Measurements from ENCODE around the gene EYA2.

EYA2 gene

GRCh38 chr20:47054945-47055344, 160.3 kb downstream of the EYA2 start:
- H3K4me3 ChIP-seq, result no peak overlapping the region
- H3K4me1 ChIP-seq, result peaks cover 8% of the 10 kb centered on the region
- no peak overlapping the region for H3K9ac ChIP-seq
- no peak overlapping the region for H3K4me2 ChIP-seq
- no peaks in the 10 kb centered on the region for H3K27me3 ChIP-seq
- no peaks in the 10 kb centered on the region for H3K36me3 ChIP-seq
- H3K9me3 ChIP-seq, result no peaks in the 10 kb centered on the region
- no peak overlapping the region for H3K27ac ChIP-seq
- no peaks in the 10 kb centered on the region for H4K20me1 ChIP-seq
- no peak for TF ChIP-seq Cebpa-rat (IDR thresholded peaks at IDR 0.05)

DNA sequence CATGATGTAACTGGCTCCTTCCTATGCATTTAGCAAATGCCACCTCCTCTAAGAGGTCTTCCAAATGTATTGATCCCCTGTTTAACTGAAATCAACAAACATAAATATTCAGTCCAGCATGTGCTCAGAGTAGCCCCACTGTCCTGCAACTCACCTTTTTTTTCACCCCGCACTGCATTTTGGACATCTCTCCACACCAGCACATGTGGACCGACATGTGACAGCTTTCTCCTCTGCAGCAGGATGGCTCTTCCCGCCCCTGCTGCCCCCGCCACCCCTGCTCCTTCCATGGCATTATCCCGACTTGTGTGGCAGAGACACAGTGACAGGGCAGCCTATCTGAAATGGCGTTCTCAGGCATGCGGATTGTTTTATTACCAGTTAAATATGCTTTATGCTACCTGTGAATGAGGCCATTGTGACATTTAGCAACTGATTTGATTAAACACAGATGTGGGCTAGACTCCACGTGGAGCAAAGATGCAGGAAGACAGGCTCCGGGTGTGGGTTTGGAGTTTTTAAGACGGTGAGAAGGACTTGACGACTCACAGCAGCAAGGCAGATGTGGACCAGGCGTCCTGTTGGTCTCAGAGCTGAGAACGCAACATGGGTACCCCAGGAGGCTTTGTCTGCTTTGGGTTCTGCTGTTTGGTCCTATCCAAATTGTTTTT, 161.2 kb downstream of the EYA2 start:
- Histone ChIP-seq H3K9ac (no peak overlapping the region), H3K9me3 (no peaks in the 10 kb centered on the region), H3K4me2 (no peak overlapping the region), H3K27me3 (no peaks in the 10 kb centered on the region), H3K27ac (no peak overlapping the region), H4K20me1 (no peaks in the 10 kb centered on the region), H3K4me3 (no peak overlapping the region), H3K4me1 (peaks cover 2% of the 10 kb centered on the region), H3K36me3 (no peaks in the 10 kb centered on the region)
- TF ChIP-seq Cebpa-rat (IDR thresholded peaks at IDR 0.05), result no peak

DNA sequence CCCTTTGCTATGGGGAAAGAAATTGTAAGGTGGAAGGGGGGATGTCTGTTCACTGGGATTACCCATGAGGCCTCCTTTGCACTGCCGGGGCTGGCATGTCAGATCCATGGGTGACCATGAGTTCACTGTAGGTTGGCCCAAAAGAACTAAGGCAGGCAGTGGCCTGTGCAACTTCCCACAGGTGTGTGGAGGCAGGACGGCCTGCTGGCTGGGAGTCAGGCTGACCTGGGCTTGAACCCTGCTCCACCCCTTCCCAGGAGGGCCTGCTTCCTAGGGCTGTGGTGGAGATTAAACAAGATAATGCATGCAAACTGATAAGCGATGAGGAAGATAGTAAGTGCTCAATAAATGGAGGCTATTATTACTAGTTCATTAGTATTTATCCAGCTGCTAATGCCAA, 163.0 kb downstream of the EYA2 start:
- Histone ChIP-seq H3K36me3 (no peaks in the 10 kb centered on the region), H3K27ac (no peak overlapping the region), H3K9me3 (no peaks in the 10 kb centered on the region), H3K4me1 (no peaks in the 10 kb centered on the region), H3K4me2 (no peak overlapping the region), H3K4me3 (no peak overlapping the region), H4K20me1 (no peaks in the 10 kb centered on the region), H3K27me3 (no peaks in the 10 kb centered on the region), H3K9ac (no peak overlapping the region)
- no peak for TF ChIP-seq Cebpa-rat (IDR thresholded peaks at IDR 0.05)

GRCh38 chr20:47058236-47058635, 163.6 kb downstream of the EYA2 start:
- H3K27me3 ChIP-seq, result no peaks in the 10 kb centered on the region
- no peaks in the 10 kb centered on the region for H3K9me3 ChIP-seq
- H3K27ac ChIP-seq, result no peak overlapping the region
- H3K4me1 ChIP-seq, result no peaks in the 10 kb centered on the region
- H3K4me3 ChIP-seq, result no peak overlapping the region
- H3K36me3 ChIP-seq, result no peaks in the 10 kb centered on the region
- H3K4me2 ChIP-seq, result no peak overlapping the region
- H4K20me1 ChIP-seq, result no peaks in the 10 kb centered on the region
- TF ChIP-seq Cebpa-rat (IDR thresholded peaks at IDR 0.05), result no peak
- H3K9ac ChIP-seq, result no peak overlapping the region

GRCh38 chr20:47059536-47059935, 164.9 kb downstream of the EYA2 start:
- no peak for TF ChIP-seq Cebpa-rat (IDR thresholded peaks at IDR 0.05)
- H3K27me3 ChIP-seq, result no peaks in the 10 kb centered on the region
- no peak overlapping the region for H3K4me3 ChIP-seq
- no peak overlapping the region for H3K4me2 ChIP-seq
- H3K36me3 ChIP-seq, result no peaks in the 10 kb centered on the region
- H3K9me3 ChIP-seq, result peaks cover 5% of the 10 kb centered on the region
- no peaks in the 10 kb centered on the region for H3K4me1 ChIP-seq
- no peak overlapping the region for H3K27ac ChIP-seq
- no peak overlapping the region for H3K9ac ChIP-seq
- H4K20me1 ChIP-seq, result no peaks in the 10 kb centered on the region

GRCh38 chr20:47061549-47061948, 166.9 kb downstream of the EYA2 start:
- no peak overlapping the region for H3K27ac ChIP-seq
- TF ChIP-seq Cebpa-rat (IDR thresholded peaks at IDR 0.05), result no peak
- H4K20me1 ChIP-seq, result no peaks in the 10 kb centered on the region
- H3K4me2 ChIP-seq, result no peak overlapping the region
- peaks cover 20% of the 10 kb centered on the region for H3K9me3 ChIP-seq
- no peaks in the 10 kb centered on the region for H3K36me3 ChIP-seq
- no peaks in the 10 kb centered on the region for H3K4me1 ChIP-seq
- H3K27me3 ChIP-seq, result no peaks in the 10 kb centered on the region
- no peak overlapping the region for H3K9ac ChIP-seq
- no peak overlapping the region for H3K4me3 ChIP-seq

- Histone ChIP-seq H3K36me3 (no peaks in the 10 kb centered on the region), H3K4me1 (no peaks in the 10 kb centered on the region), H3K27me3 (no peaks in the 10 kb centered on the region), H3K9ac (no peak overlapping the region), H4K20me1 (no peaks in the 10 kb centered on the region), H3K4me3 (no peak overlapping the region), H3K9me3 (peaks cover 20% of the 10 kb centered on the region), H3K4me2 (no peak overlapping the region), H3K27ac (no peak overlapping the region)
- no peak for TF ChIP-seq Cebpa-rat (IDR thresholded peaks at IDR 0.05)
Observed at GRCh38 chr20:47062226-47062890, 167.7 kb downstream of the EYA2 start.

DNA sequence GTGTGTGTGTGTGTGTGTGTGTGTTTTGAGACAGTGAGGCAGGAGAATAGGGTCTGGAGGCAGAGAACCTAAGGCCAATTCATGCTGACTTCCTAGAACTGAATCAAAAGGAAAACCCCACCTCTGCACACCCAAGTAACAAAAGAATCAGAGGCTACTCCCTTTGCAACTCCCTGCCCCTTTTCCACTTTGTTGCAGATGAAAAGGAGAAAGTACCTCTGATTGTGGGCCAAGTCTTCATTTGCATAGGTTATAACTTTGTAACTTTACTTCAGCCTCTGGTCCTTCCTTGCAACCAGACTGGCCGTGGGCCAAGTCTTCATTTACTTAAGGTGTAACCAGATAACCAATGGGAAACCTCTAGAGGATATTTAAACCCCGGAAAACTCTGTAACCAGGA, 168.8 kb downstream of the EYA2 start:
- no peak overlapping the region for H3K4me3 ChIP-seq
- H3K4me1 ChIP-seq, result no peaks in the 10 kb centered on the region
- H3K27ac ChIP-seq, result no peak overlapping the region
- peaks cover 30% of the 10 kb centered on the region for H3K9me3 ChIP-seq
- H3K27me3 ChIP-seq, result no peaks in the 10 kb centered on the region
- no peaks in the 10 kb centered on the region for H3K36me3 ChIP-seq
- H4K20me1 ChIP-seq, result no peaks in the 10 kb centered on the region
- H3K9ac ChIP-seq, result no peak overlapping the region
- no peak for TF ChIP-seq Cebpa-rat (IDR thresholded peaks at IDR 0.05)
- H3K4me2 ChIP-seq, result no peak overlapping the region

GRCh38 chr20:47063808-47064207, 169.2 kb downstream of the EYA2 start:
- Histone ChIP-seq H3K27me3 (no peaks in the 10 kb centered on the region), H3K4me3 (no peak overlapping the region), H3K9me3 (peaks cover 33% of the 10 kb centered on the region), H3K4me2 (no peak overlapping the region), H4K20me1 (no peaks in the 10 kb centered on the region), H3K36me3 (no peaks in the 10 kb centered on the region), H3K9ac (no peak overlapping the region), H3K4me1 (no peaks in the 10 kb centered on the region), H3K27ac (no peak overlapping the region)
- TF ChIP-seq Cebpa-rat (IDR thresholded peaks at IDR 0.05), result no peak

DNA sequence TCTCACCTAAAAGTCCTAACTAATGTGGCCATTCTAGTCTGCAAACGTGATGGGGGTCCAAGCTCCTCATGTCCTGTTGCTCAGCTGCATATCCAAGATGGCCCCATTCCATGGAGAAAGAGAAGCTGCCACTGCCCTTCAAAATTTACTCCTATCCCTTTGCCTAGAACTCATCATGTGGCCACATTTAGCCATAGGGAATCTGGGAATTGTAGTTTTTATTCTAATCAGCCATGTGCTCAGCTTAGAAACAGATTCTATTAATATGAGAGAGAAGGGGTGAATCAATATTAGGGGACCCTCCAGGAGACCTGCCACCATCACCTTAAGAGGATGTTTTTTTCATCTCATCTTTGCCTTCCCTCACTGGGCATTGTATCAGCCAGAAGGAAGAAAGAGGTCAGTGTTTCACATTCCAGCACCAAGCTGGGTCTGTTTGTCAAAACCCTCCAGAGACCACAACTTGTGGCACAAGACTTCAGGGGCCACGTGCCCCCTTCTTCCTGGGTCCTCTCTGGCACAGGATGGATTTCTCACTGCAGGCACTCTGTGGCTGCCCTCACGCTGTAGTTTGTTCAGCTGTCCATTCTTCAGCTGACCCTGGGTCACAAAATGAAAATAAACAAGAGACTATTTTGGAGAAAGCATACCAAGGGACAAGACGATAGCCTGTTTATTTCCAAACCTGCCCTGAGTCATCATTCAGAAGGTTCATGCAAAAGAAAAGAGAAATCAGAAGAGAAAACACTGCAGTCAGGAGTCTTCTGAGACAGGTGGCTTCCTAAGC, 172.0 kb downstream of the EYA2 start:
- H3K27ac ChIP-seq, result no peak overlapping the region
- no peaks in the 10 kb centered on the region for H3K27me3 ChIP-seq
- no peak overlapping the region for H3K4me3 ChIP-seq
- H3K9me3 ChIP-seq, result peaks cover 33% of the 10 kb centered on the region
- no peak overlapping the region for H3K9ac ChIP-seq
- H4K20me1 ChIP-seq, result no peaks in the 10 kb centered on the region
- H3K4me1 ChIP-seq, result no peaks in the 10 kb centered on the region
- no peak overlapping the region for H3K4me2 ChIP-seq
- H3K36me3 ChIP-seq, result no peaks in the 10 kb centered on the region
- TF ChIP-seq Cebpa-rat (IDR thresholded peaks at IDR 0.05), result no peak
